K562 (cell line): ENCODE data around the gene WDR35. TPM values are rescaled to one million over a fixed set of nuclear protein-coding genes. Genes with fewer than 3 reads are reported as not detected.
A peak's percentile ranks its signal among the peaks of the same experiment; 100 is the strongest.
"Not testable (repeated sequence)": the region's sequence is repeated elsewhere in the genome, so short reads cannot be mapped to it uniquely, and the experiment has no call there.

ENCODE experiments used
- ATAC-seq: fragments of 200-7000 bp; cut with Tn5 transposase; 3 replicates; pipeline ENCODE4 v1.9.1; 2020; ENCODE audit warnings: moderate library complexity
- BruUV-seq: library from RNA; stranded (reverse); fragments of 400-500 nt; replicated peaks from 2 replicates; lab custom pipeline; 2021; lab: Mats Ljungman, UMichigan
- CTCF ChIA-PET: fragments of 300-600 bp; formaldehyde crosslinking; extraction: SDS; loops from one replicate; lab custom pipeline; 2021; ENCODE audit warnings: low intra/inter-chr PET ratio; lab: Yijun Ruan, JAX
- POLR2A ChIA-PET: fragments of 300-600, 350-650 bp; sonication (Branson Sonifier 250); formaldehyde crosslinking; extraction: SDS; loops from one replicate; lab custom pipeline; 2021; ENCODE audit warnings: antibody characterized with exemption, inconsistent platforms; lab: Yijun Ruan, JAX
- DNase-seq, 4 experiments: peaks; one replicate each; pipeline versions ENCODE4 v3.0.0 to v3.0.0-alpha.2; 2011 to 2018; ENCODE audit warnings: low spot score in 3 of 4, mixed read lengths in 3 of 4; ENCODE audit errors: extremely low read depth in 1 of 4
- FAIRE-seq: peaks from 2 replicates; lab custom pipeline; 2011; peaks lifted over from hg19 to GRCh38; lab: Jason Lieb, UNC
- H2AFZ ChIP-seq: 2 replicates; pipeline ENCODE4 v1.6.0; 2011; ENCODE audit warnings: low read depth, low read length, control low read depth, inconsistent platforms
- H3K27ac ChIP-seq: fragments of 200-600 bp; 3 replicates; pipeline ENCODE4 v1.8.0; 2011; ENCODE audit warnings: low read depth, mild to moderate bottlenecking, control low read depth, inconsistent platforms, low read length, moderate library complexity, mixed read lengths; ENCODE audit errors: extremely low read depth
- H3K27me3 ChIP-seq, 2 experiments: fragments of 300-600 bp in 1 of 2; 2 replicates in 1 of 2; 3 replicates in 1 of 2; pipeline versions ENCODE4 v1.6.0 to v1.8.0; 2011; ENCODE audit warnings: inconsistent platforms in 2 of 2, low read length in 2 of 2, mild to moderate bottlenecking in 1 of 2, mixed read lengths in 1 of 2, moderate library complexity in 1 of 2; ENCODE audit not compliant: control insufficient read depth in 2 of 2, insufficient read depth in 2 of 2
- H3K36me3 ChIP-seq: fragments of 300-600 bp; 3 replicates; pipeline ENCODE4 v1.8.0; 2011; ENCODE audit warnings: mild to moderate bottlenecking, low read length, inconsistent platforms; ENCODE audit not compliant: control insufficient read depth, insufficient read depth
- H3K4me1 ChIP-seq, 2 experiments: fragments of 200-600 bp in 1 of 2; replicated peaks in 1 of 2; 2 replicates in 1 of 2; 3 replicates in 1 of 2; pipeline versions ENCODE4 v1.5.1 to v1.8.0; 2011; ENCODE audit warnings: inconsistent platforms in 2 of 2, low read length in 2 of 2, mild to moderate bottlenecking in 1 of 2, mixed read lengths in 1 of 2, moderate library complexity in 1 of 2; ENCODE audit not compliant: control insufficient read depth in 2 of 2, insufficient read depth in 2 of 2
- H3K4me2 ChIP-seq: 2 replicates; pipeline ENCODE4 v1.6.1; 2011; ENCODE audit warnings: low read length, control low read depth, inconsistent platforms, mixed read lengths; ENCODE audit not compliant: insufficient read depth
- H3K4me3 ChIP-seq: fragments of 200-600 bp; sonication (generic), shearing (Covaris generic); 2 replicates; pipeline ENCODE4 v1.5.1; 2016; ENCODE audit warnings: control low read depth, inconsistent platforms
- H3K79me2 ChIP-seq: fragments of 200-600 bp; 3 replicates; pipeline ENCODE4 v1.8.0; 2011; ENCODE audit warnings: low read length, inconsistent platforms; ENCODE audit not compliant: control insufficient read depth, insufficient read depth
- H3K9ac ChIP-seq, 2 experiments: 2 replicates each; pipeline versions ENCODE4 v1.6.0 to v1.6.1; 2011; ENCODE audit warnings: low read depth in 2 of 2, low read length in 2 of 2, control low read depth in 1 of 2, inconsistent platforms in 1 of 2, mild to moderate bottlenecking in 1 of 2, mixed read lengths in 1 of 2; ENCODE audit not compliant: insufficient read depth in 1 of 2
- H3K9me1 ChIP-seq: one replicate; pipeline ENCODE4 v1.6.0; 2011; ENCODE audit warnings: inconsistent platforms, mild to moderate bottlenecking, low read length, moderate library complexity; ENCODE audit not compliant: control insufficient read depth, insufficient read depth
- H3K9me3 ChIP-seq: replicated peaks from 2 replicates; pipeline ENCODE4 v1.5.1; 2011; ENCODE audit warnings: low read depth, low read length, inconsistent platforms; ENCODE audit not compliant: control insufficient read depth, insufficient read depth
- H4K20me1 ChIP-seq: replicated peaks from 2 replicates; pipeline ENCODE4 v1.6.1; 2011; ENCODE audit warnings: low read length, inconsistent platforms, mixed read lengths; ENCODE audit not compliant: control insufficient read depth, insufficient read depth
- ZNF146 ChIP-seq: IDR thresholded peaks from one replicate; pipeline ENCODE4 v1.6.1; 2018; ENCODE audit warnings: missing compliant biosample characterization; ENCODE audit not compliant: unreplicated experiment
- WGBS: fragments of 100-300 bp; shearing (Covaris generic); methylation state at CpG from one replicate; pipeline ENCODE4 v1.1.6; 2016; ENCODE audit warnings: low coverage, mixed read lengths; ENCODE audit not compliant: insufficient coverage; ENCODE audit errors: missing lambda C conversion rate; 5-methylcytosine and 5-hydroxymethylcytosine counted together
- in situ Hi-C: fragments of 300-500 bp; cut with MboI; formaldehyde crosslinking; loops from 4 replicates; pipeline ENCODE4 v1.15.0; 2018; ENCODE audit warnings: inconsistent platforms, mixed read lengths
- intact Hi-C: fragments of 100-400 bp; cut with micrococcal nuclease; formaldehyde crosslinking; loops from 2 replicates; pipeline ENCODE4 v1.14.2; 2022
- polyA plus RNA-seq, 8 experiments: library from polyadenylated mRNA; depleted of rRNA in 4 of 8; stranded (reverse) in 5 of 8; unstranded in 3 of 8; fragments of >200 nt; fragmentation: Nextera tagmentation in 2 of 8; fragmentation: Illumina TruSeq in 1 of 8; extraction: Ambion mirVana in 2 of 8; extraction: Trizol in 1 of 8; gene quantifications; 2 replicates each; pipeline versions ENCODE4 v1.2.1 to v1.2.3, GENCODE V29; 2011 to 2014; ENCODE audit warnings: inconsistent platforms in 1 of 8, missing spikeins in 1 of 8
- total RNA-seq, 7 experiments: library from RNA; depleted of rRNA in 6 of 7; stranded (reverse); fragments of >200 nt in 6 of 7; fragmentation: Illumina TruSeq in 2 of 7; extraction: Trizol in 2 of 7; gene quantifications; 2 replicates each; pipeline versions ENCODE4 v1.2.1 to v1.2.3, GENCODE V29; 2011 to 2021; ENCODE audit warnings: low replicate concordance in 1 of 7

WDR35 gene
- total and polyA plus RNA-seq, 9 of the 15 experiments (the other 6 are each of a cell fraction or from before 2014, with no cell fraction given) = 3.3 to 13.1 (median 8.0) TPM

DNA sequence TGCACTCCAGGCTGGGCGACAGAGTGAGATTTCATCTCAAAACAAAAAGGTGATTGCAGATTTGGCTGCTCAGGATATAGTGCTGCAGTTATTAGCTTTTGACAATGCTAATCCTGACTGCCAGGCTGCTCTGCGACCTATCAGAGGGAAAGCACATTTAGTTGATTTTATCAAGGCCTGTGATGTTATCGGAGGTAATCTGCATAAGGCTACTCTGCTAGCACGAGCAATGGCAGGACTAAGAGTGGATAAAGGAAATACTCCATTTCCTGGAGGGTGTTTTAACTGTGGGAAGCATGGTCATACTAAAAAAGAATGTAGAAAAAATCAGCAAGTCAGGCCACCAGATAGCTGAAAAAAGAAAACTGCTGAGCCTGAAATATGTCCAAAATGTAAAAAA, 65.4 kb downstream of the WDR35 start:
- H3K4me2 ChIP-seq, CTCF ChIA-PET, H3K9me1 ChIP-seq, H3K4me3 ChIP-seq, H3K36me3 ChIP-seq, H2AFZ ChIP-seq, BruUV-seq, H3K27me3 ChIP-seq, in situ Hi-C loops, H3K4me1 ChIP-seq, FAIRE-seq, H3K27ac ChIP-seq, DNase-seq, ATAC-seq, intact Hi-C loops, H4K20me1 ChIP-seq, H3K9me3 ChIP-seq, H3K79me2 ChIP-seq, H3K9ac ChIP-seq: not testable (repeated sequence)
- WGBS = 39% methylated on average over 4 of the region's 4 CpGs
- POLR2A ChIA-PET = interaction anchor here (0.7 kb wide), 1 partner anchor 103 kb away, joined by 3 read pairs; no protein-coding TSS in a partner anchor

DNA sequence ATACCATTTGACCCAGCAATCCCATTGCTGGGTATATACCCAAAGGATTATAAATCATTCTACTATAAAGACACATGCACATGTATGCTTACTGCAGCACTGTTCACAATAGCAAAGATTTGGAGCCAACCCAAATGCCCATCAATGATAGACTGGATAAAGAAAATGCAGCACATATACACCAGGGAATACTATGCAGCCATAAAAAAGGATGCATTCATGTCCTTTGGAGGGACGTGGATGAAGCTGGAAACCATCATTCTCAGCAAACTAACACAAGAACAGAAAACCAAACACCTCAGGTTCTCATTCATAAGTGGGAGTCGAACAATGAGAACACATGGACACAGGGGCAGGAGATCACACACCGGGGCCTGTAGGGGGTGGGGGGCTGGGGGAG, 67.7 kb downstream of the WDR35 start:
- H4K20me1 ChIP-seq, ATAC-seq, H3K9ac ChIP-seq, H3K4me2 ChIP-seq, H3K4me3 ChIP-seq, BruUV-seq, FAIRE-seq, H3K36me3 ChIP-seq, intact Hi-C loops, H3K79me2 ChIP-seq, in situ Hi-C loops, H3K9me3 ChIP-seq, H3K4me1 ChIP-seq, POLR2A ChIA-PET, H3K27me3 ChIP-seq, CTCF ChIA-PET, DNase-seq, H2AFZ ChIP-seq, H3K27ac ChIP-seq, H3K9me1 ChIP-seq: not testable (repeated sequence)
- TF ChIP-seq ZNF146 = peak; percentile 89
- WGBS = 31% methylated on average over 3 of the region's 3 CpGs
